Measurements from ENCODE around the gene LANCL1. TPM values are rescaled to one million over a fixed set of nuclear protein-coding genes. Genes with fewer than 3 reads are reported as not detected.

The LANCL1 gene, protein sequence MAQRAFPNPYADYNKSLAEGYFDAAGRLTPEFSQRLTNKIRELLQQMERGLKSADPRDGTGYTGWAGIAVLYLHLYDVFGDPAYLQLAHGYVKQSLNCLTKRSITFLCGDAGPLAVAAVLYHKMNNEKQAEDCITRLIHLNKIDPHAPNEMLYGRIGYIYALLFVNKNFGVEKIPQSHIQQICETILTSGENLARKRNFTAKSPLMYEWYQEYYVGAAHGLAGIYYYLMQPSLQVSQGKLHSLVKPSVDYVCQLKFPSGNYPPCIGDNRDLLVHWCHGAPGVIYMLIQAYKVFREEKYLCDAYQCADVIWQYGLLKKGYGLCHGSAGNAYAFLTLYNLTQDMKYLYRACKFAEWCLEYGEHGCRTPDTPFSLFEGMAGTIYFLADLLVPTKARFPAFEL
- 15.4 to 29.8 TPM (median 26.0 TPM) in 5 replicates for total RNA-seq (2022; extraction: Qiagen RNA extraction; ENCODE audit: low read depth)

DNA sequence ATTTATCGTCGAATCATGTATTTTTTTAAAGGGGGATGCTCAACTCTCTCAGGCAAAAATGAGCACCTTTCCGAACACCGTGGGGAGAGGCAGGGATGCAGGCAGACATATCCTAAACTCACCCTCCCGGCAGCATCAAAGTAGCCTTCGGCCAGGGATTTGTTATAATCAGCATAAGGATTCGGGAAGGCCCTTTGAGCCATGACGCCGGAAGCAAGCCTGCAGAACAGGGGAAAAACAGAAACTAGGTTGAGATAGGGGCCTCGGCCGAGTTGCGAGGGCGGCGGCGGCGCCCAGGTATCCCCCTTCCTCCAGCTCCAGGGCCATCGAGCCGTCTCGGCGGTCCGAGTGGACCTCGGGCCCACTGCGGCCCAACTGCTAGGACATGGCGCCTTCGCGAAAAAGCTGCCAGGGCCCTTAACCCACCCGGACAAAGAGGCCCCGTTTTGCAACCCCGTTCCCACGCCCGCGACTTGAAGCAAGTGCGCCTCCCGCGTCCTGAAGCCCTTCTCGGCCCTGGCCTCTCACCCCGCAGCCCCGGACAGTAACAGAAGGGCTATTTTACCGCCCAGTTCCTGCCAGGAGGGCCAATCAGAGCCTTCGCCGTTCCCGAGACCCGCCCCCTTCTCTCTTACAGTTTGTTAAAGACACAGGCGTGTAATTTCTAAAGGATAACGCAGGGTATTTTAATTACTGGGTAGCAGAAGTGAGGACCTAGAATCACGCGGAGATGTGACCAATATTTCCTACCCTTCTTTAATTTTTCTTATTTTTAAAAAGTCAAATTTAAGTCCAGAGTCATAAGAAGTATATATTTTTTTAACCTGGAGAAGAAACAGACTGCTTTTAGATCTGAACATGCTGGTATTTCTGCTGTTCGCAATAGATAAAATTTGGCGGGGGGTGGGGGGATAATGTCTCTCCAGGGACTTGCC, at the start of gene LANCL1:
LANCL1 (minus strand) TSS at position 566 of the 935 bp plus-strand sequence; CDS start at position 203, 363 bp downstream.

Other genes starting within 250 kb of the LANCL1 start
- gene MYL1, start 161.6 kb downstream of the LANCL1 start, total RNA-seq (2022; extraction: Qiagen RNA extraction; ENCODE audit: low read depth), result not detected in 5 replicates
- 9.2 to 12.1 TPM (median 10.4 TPM) in 5 replicates for gene CPS1, start 79.8 kb upstream of the LANCL1 start, total RNA-seq (2022; extraction: Qiagen RNA extraction; ENCODE audit: low read depth)